CD4-positive, alpha-beta T cell treated with Interleukin-6 at 100 ng/mL for 8 hours (primary cell): ENCODE results near the gene C12orf57.
"Not testable (repeated sequence)": the region's sequence is repeated elsewhere in the genome, so short reads cannot be mapped to it uniquely, and the experiment has no call there.

ENCODE experiments used
- DNase-seq: peaks from one replicate; pipeline ENCODE4 v3.0.0-alpha.2; 2020; ENCODE audit warnings: mixed read lengths, low spot score

C12orf57 gene, protein sequence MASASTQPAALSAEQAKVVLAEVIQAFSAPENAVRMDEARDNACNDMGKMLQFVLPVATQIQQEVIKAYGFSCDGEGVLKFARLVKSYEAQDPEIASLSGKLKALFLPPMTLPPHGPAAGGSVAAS

DNA sequence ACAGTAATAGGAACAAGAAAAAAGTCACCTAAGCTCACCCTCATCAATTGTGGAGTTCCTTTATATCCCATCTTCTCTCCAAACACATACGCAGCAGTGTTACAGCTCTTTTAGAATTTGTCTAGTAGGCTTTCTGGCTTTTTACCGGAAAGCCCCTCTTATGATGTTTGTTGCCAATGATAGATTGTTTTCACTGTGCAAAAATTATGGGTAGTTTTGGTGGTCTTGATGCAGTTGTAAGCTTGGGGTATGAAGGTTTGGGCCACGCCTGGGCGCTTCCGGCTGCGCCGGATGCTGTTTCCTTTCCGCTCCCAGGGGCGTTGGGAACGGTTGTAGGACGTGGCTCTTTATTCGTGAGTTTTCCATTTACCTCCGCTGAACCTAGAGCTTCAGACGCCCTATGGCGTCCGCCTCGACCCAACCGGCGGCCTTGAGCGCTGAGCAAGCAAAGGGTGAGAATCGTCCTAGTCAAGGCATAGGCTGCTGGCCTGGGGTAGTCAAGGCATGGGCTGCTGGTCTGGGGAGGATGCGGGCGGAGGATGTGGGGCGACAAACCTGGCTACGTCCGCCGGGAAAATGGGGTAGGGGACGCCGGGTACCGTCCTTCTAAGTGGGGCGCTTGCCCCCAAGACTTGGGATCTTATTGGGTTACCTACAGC is at the start of gene C12orf57, which contains the start of gene RNU7-1:
C12orf57 (plus strand) TSS at position 301 of the 659 bp plus-strand sequence; CDS start at position 401, 100 bp downstream.
RNU7-1 (plus strand) TSS at position 95 of the 659 bp plus-strand sequence.
- DNase-seq, result peak; percentile 74

DNA sequence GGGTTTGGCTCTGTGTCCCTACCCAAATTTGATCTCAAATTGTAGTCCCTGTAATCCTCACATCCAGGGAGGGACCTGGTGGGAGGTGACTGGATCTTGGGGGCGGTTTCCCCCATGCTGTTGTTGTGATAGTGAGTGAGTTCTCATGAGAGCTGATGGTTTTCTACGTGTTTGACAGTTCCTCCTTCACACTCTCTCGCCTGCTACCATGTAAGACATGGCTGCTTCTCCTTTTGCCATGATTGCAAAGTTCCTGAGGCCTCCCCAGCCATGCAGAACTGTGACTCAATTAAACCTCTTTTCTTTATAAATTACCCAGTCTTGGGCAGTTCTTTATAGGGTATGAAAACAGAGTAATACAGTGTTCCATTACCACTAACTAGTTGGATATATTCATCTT is 49.5 kb upstream of the C12orf57 start:
- no peak for DNase-seq

DNA sequence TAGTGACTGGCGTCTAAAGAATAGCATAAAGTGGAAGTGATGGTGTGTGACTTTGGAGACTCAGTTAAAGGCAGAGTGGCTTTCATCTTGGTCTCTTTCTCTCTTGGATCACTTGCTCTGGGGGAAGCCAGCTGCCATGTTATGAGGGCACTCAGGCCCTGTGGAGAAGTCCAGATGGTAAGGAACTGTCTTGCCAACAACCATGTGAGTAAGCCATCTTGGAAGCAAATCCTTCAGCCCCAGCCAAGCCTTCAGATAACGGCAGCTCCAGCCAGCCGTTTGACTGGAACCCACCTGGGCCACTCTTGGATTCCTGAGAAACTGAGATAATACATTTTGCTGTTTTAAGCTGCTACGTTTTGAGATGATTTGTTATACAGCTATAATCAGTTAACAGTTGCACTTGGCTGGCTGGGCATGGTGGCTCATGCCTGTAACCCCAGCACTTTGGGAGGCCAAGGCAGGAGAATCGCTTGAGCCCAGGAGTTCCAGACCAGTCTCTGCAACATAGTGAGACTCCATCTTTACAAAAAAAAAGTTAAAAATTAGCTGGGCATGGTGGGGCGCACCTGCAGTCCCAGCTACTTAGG is 46.9 kb upstream of the C12orf57 start:
- DNase-seq, result no peak

DNA sequence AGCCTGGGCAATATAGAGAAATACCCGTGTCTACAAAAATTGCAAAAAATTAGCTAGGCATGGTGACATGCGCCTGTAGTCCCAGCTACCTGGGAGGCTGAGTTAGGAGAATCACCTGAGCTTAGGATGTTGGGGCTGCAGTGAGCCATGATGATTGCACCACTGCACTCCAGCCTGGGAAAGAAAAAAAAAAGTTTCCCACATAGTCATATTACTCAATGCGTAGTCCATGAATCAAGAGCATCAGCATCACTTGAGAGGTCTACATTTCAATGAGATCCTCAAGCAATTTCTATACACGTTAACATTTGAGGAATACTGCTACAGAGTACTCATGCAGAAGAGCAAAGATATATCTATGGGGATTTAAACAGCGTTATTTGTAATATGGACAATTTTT is 44.4 kb upstream of the C12orf57 start:
- DNase-seq, result no peak

DNA sequence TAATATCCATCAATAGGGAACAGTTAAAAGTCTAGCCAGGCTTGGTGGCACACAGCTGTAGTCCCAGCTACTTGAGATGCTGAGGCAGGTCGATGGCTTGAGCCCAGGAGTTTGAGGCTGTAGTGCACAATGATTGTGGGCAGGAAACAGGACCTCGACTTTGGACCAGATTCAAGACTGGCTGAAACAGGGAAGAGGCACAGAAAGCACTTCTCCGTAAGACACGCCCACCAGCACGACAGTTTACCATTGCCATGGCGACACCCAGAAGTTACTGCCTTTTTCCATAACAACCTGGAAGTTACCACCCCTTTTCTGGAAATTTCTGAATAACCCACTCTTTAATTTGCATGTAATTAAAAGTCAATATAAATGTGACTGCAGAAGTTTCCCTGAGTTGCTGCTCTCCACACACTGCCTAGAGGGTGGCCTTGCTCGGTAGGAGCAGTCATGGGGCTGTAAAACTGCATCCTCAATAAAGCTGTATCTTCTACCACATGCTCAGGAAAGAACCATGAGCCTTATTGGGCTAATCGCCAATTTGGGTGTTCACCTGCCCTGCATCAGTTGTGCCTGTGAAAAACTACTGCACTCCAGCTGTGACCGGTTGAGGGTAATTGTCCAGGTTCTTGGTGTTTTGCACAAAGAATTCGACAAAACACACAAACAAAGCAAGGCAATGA is 43.8 kb upstream of the C12orf57 start:
- no peak for DNase-seq

DNA sequence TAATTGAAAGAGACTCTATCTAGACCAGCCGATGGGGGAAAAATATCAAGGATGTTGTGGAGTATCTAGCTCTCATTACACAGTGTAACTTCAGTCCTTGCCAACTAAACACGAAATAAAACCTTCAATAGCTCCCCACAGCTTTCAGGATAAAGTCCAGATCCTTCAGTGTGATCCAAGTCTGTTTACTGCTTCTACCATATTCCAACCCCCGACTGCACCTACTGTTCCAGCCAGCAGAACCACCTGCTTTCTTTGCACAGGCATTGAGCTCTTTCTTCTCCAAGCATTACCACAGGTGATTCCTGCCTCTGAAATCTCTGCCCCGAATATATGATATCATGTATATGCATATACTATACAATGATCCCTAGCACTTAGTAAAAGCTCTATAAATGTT is 41.4 kb upstream of the C12orf57 start:
- no peak for DNase-seq

DNA sequence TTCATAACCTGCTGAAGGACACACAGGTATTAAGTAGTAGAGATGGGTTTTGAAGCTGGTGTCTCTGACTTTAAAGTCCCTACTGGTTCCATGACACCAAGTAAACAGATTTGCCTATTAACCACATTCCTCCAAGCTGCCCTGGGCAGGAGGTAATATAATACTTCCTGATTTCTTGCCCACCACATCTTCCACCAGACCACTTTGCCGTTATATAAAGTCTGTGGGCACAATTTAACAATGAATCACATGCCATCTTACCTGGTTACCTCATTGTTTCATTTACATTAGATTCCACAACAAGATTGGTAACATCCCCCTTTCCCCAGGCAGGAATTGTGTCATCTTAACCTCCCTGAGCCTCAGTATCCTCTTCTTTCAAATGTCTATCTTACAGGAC is 40.1 kb upstream of the C12orf57 start:
- DNase-seq, result no peak

DNA sequence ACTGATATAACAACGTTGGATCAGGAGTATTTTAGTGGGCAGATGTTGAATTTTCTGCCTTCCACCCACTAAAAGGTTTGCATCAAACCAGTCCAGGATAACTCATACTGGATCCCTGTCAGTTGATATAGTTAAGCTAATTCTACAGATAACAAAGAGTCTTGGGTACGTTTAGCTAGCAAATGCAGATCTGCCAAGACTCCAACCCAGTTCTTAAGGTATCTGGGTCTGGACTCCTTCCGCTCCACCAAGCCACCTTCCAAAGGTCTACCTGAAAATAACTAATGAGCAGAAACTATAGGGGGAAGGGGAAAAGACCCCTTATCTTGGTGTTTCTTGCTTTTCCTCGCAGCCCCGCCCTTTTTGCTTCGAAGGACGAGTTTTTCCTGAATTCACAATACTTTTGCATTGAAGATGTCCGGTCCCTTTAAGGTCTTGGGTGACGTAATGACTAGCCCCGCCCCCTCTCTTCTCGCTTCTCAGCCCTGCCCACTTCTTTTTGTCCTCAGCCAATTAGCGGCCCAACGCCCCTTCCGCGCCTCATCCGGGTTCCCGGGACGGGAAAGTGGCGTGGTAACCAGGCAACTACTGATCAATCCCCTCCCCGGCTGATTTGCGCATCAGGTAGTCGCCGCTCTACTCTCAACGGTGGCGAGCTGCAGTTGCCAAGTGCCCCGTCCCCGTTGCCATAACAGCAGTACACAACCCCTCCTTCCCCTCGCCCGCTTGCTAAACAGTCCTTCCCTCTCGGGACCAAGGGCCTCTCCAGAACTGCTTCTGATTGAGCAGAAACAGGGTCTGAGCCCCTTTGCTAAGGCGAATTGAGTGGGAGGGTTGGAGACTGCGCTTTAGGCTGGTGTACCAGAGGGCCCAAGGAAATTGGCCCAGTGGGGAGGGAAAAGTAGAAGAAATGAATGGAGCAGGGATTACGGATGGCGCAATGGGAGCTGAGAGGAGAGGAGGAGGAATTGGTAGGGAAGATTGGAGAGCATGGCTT is 39.2 kb upstream of the C12orf57 start, which contains the start of gene LRRC23:
LRRC23 (plus strand) TSS at position 543 of the 997 bp plus-strand sequence. CDS start 812 bp downstream, outside the sequence.
- peak; percentile 96 for DNase-seq

DNA sequence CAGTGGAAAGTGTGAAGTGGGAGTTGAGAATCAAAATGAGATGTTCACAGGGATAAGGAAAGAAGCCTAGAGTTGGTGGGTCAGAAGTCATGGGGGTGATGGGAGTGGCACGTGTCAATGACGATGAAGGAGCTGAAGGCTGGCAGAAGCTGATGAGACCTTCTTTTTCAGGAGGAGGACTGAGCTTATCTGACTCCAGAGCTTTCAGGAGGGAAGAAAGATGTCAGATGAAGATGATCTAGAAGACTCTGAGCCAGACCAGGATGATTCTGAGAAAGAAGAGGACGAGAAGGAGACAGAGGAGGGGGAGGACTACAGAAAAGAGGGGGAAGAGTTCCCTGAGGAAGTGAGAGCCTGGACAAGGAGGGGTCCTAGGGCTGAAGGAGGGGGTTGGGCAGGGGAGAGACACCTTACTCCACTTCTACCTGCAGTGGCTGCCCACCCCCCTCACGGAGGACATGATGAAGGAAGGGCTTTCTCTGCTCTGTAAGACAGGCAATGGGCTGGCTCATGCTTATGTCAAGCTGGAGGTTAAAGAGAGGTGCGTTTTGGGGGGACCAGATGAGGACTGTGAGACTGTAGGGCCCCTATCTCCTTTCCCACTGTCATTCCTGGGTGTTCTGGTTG is 38.3 kb upstream of the C12orf57 start:
- DNase-seq, result no peak

DNA sequence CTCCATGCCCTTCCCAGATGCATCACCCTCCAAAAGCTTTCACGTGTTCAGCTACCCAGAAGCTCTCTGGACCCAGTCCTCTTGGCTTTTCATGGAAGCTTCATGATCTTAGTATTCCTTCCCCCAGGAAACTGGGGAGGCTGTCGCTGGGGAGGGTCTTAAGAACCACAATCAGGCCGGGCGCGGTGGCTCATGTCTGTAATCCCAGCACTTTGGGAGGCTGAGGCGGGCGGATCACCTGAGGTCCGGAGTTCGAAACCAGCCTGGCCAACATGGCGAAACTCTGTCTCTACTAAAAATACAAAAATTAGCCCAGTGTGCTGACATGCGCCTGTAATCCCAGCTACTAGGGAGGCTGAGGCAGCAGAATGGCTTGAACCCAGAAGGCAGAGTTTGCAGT is 35.7 kb upstream of the C12orf57 start:
- not testable (repeated sequence) for DNase-seq

DNA sequence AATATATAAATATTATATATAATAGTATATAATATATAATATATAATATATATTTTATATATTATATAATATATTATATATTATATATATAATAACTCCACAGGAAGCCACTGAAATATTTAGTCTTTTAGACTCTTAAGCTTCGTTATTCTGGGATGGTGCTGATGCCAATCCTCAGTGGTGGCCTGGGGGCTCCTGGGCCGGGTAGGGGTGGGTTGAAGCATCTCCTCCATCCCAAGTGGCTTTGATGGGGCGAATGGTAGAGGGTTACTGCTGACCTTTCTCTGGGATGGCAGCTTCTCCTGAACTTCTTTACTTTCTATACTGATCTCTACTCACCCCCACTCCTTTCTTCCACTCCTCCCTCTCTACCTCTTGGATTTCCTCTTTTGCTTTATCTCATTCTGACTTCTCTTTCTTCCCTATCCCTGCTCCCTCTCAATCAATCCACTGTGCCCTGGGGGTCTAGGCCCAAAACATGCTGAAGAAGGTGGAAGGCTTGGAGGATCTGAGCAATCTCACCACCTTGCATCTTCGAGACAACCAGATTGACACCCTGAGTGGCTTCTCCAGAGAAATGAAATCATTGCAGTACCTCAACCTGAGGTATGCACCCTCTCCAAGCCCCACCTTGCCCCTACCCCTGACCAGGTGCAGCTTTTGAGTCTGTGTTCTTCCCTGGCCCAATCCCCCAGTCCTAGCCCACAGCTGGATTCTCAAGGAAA is 34.2 kb upstream of the C12orf57 start:
- no peak for DNase-seq

DNA sequence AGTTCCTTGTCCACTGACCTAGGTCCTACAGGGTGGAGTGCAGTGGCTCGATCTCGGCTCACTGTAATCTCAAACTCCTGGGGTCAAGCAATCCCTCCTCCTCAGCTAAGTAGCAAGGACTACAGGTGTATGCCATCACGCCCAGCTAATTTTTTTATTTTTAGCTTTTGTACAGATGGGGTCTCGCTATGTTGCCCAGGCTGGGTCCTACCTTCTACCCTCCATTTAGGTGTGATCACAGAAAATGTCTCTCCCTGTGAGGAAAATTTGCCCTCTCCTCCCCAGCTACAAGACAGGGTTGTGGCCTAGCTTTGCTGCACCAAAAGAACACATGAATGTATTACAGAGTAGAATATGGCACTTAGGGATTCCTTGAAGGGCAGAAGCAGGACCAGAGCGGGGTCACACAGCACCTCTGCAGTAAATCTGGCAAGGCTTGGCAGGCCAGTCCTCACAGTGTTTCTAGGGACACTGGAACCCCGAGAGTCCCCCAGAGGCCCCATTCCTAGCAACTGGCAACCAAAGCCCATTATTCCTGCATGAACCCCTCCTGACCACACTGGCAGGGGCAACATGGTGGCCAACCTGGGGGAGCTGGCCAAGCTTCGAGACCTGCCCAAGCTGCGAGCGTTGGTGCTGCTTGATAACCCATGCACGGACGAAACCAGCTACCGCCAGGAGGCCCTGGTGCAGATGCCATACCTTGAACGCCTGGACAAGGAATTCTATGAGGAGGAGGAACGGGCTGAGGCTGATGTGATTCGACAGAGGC is 31.5 kb upstream of the C12orf57 start:
- DNase-seq, result no peak

DNA sequence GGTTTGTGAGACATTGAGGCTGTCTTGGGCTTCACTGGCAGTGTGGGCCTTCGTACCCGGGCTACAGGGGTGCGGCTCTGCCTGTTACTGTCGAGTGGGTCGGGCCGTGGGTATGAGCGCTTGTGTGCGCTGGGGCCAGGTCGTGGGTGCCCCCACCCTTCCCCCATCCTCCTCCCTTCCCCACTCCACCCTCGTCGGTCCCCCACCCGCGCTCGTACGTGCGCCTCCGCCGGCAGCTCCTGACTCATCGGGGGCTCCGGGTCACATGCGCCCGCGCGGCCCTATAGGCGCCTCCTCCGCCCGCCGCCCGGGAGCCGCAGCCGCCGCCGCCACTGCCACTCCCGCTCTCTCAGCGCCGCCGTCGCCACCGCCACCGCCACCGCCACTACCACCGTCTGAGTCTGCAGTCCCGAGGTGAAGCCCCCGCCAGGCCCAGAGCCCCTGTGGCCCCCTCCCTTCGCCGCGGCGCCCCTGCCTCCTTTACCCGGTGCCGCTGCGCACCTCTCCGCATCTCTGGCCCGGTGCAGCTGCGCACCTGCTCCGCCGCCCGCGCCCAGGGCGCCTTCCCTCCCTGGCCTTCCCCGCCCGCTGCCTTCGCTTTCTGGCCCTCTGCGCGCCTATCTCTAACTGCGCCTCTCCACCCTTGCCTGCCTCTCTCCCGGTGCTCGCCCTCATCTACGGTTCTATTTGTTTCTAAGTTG is 29.4 kb upstream of the C12orf57 start, which contains the start of gene ENO2:
ENO2 (plus strand) TSS at position 335 of the 701 bp plus-strand sequence. CDS start 1,253 bp downstream, outside the sequence.
- DNase-seq, result peak; percentile 86

DNA sequence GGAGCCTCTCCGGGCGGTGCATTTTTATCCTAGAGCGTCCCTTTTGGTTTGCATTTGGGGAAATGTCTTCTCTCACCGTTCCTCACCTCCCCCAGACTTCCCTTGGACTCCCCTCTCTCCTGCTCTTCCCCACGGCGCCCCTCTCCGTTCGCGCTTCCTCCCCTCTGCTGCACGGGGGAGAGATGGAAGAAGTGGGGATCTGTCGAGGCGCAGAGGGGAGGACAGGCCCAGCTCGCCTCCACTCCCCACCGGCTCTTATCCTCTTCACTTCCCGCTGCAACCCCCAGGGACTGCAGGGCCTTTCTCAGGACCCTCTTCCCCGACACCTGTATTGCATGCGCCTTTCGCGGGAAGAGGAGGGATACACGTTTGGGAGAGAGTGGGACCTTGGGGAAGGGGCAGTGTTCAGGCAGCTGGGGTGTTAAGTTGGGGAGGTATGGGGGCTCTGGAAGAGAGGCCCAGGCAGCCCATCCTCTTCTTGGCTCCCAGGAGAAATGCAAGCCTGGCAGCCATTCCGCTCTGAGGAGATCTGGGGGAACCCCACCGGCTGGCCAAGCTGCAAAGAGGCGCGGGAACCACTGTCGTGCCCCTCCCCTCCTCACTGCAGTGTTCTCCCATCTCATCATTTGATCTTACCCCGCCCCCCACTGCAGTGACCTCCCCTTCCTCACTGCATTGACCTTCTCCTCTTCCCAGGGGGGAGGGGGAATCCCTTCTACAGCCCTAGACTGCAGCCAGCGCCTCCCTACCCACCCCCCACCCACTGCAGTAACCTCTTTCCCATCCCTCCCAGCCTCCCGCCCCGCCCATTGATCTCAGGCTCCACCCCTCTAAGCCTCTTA is 28.7 kb upstream of the C12orf57 start:
- DNase-seq, result no peak

DNA sequence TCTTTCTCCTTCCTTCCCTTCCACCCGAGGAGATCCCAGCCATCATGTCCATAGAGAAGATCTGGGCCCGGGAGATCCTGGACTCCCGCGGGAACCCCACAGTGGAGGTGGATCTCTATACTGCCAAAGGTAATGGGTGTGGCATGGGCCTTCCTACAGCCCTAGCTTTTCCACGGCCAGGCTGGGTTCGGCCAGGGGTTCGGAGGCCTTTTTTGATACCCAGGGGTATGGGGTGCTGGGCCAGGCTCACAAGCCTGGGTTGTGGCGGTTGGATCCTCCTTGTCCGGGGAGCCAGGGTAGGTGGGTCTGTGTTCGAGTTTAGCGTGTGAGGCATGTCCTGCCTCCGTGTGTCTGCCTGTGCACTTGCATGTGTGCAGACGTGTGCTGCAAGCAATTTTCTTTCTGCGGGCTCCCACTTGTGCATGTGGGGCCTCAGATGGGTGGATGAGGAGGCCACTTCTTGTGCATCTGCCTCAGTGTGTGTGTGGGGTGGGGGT is 28.0 kb upstream of the C12orf57 start:
- no peak for DNase-seq

DNA sequence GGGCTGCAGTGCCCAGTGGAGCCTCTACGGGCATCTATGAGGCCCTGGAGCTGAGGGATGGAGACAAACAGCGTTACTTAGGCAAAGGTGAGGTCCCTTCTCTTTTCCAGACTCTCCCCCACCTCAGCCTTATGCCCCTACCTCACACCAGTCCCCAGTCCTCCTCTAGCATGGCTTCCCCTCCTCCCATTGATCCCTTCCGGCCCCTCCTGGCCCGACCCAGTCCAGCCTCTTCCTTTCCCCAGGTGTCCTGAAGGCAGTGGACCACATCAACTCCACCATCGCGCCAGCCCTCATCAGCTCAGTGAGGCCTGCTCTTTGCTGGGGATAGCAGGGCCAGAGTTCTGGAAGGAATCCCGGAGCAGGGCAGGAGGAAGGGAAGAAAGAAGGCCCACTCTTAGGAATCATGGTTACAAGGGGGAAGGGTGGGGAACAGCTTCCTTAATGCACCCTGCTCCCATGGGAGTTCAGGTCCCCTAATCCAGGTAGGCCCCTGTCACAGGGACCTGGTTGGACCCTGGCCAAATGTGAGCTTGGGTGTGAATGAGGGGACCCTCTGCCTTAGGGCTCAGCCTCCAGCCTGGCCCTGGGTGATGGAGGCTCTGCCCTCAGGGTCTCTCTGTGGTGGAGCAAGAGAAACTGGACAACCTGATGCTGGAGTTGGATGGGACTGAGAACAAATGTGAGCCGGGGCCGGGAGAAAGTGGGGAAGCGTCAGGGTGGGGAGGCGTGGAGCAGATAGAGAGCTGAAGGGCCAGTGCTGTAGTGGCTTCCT is 27.2 kb upstream of the C12orf57 start:
- DNase-seq, result no peak
